ENCODE measurements around the gene APP. TPM values are rescaled to one million over a fixed set of nuclear protein-coding genes. Genes with fewer than 3 reads are reported as not detected.

Gene APP
- total and polyA plus RNA-seq, 10 of the 15 experiments (the other 5 are each of a cell fraction or from before 2014, with no cell fraction given) = 8.8 to 94.9 (median 51.0) TPM

- Histone ChIP-seq H4K20me1 (ENCODE audit: control insufficient read depth, insufficient read depth) (no peaks in the 10 kb centered on the region), H3K4me2 (ENCODE audit: control insufficient read depth, insufficient read depth) (no peak overlapping the region), H3K27me3 (replicated peaks in 1 of 2; ENCODE audit: control insufficient read depth in 2 of 2, insufficient read depth in 2 of 2, low read length in 1 of 2) (no peaks in the 10 kb centered on the region), H3K79me2 (ENCODE audit: control insufficient read depth, insufficient read depth, low read length) (no peaks in the 10 kb centered on the region), H3K27ac (ENCODE audit: control insufficient read depth, insufficient read depth) (no peak overlapping the region), H2AFZ (ENCODE audit: control insufficient read depth, low read depth, low read length) (no peak overlapping the region), H3K36me3 (ENCODE audit: control insufficient read depth in 2 of 2, insufficient read depth in 2 of 2, low read length in 1 of 2) (no peaks in the 10 kb centered on the region), H3K9ac (ENCODE audit: control insufficient read depth, insufficient read depth, low read length) (no peak overlapping the region), H3K4me3 (no peak overlapping the region), H3K4me1 (ENCODE audit: control insufficient read depth, insufficient read depth, low read length) (peaks cover 19% of the 10 kb centered on the region), H3K9me3 (replicated peaks; ENCODE audit: control insufficient read depth, insufficient read depth, low read length) (no peaks in the 10 kb centered on the region)
- ATAC-seq (no peak), DNase-seq (ENCODE audit: low read depth, low spot score) (no peak), FAIRE-seq (no peak)
- ChIA-PET CTCF (no interaction called here), RAD21 (ENCODE audit: unreplicated experiment) (no interaction called here), SMC1A (ENCODE audit: uncharacterized antibody, unreplicated experiment) (interaction anchor here (1.0 to 1.5 kb wide), 2 partner anchors 8 to 9 kb away, joined by 3 to 4 read pairs; no protein-coding TSS in a partner anchor), POLR2A (no interaction called here)
- no TSS peak for BruUV-seq (replicated peaks)
- in situ Hi-C loops (cut with MboI) (no loop called here), intact Hi-C loops (cut with micrococcal nuclease; ENCODE audit: unreplicated experiment) (no loop called here)
- TF ChIP-seq ASH2L (IDR thresholded peaks at IDR 0.05; ENCODE audit: borderline replicate concordance, low read depth) (no peak), GABPA (IDR thresholded peaks at IDR 0.05; ENCODE audit: low read depth) (no peak), MTA3 (IDR thresholded peaks at IDR 0.05; ENCODE audit: borderline replicate concordance, low read length) (no peak), ZBED1 (IDR thresholded peaks at IDR 0.05; ENCODE audit: borderline replicate concordance) (no peak), ATF7 (IDR thresholded peaks at IDR 0.05; ENCODE audit: low read depth) (no peak), SREBF2 (IDR thresholded peaks at IDR 0.05; ENCODE audit: low read length) (no peak), E4F1 (IDR thresholded peaks at IDR 0.05; ENCODE audit: borderline replicate concordance, partially characterized antibody) (no peak), NFYB (IDR thresholded peaks at IDR 0.05; ENCODE audit: insufficient read depth, low read depth, low read length) (no peak), PML (IDR thresholded peaks at IDR 0.05; ENCODE audit: low read length) (no peak), MLLT1 (IDR thresholded peaks at IDR 0.05) (no peak), SMAD1 (IDR thresholded peaks at IDR 0.05; ENCODE audit: low read depth, partially characterized antibody) (no peak), PBX3 (IDR thresholded peaks at IDR 0.05; ENCODE audit: insufficient replicate concordance, low read depth, low read length) (no peak), BCL3 (IDR thresholded peaks at IDR 0.05; ENCODE audit: borderline replicate concordance, insufficient read depth, low read depth, low read length, poor library complexity, severe bottlenecking) (no peak)
- 0% methylated on average over 2 of the region's 2 CpGs for WGBS (ENCODE audit: insufficient coverage, insufficient replicate concordance, low lambda C conversion rate, missing lambda C conversion rate)
These were observed 51.5 kb downstream of the APP start for GRCh38 chr21:26118938-26119540.

Measured in GM12878 (cell line).